Vagina (tissue), 2 donors: ENCODE data around the gene ILDR2. TPM values are rescaled to one million over a fixed set of nuclear protein-coding genes. Genes with fewer than 3 reads are reported as not detected.

Experiments used
- DNase-seq, 2 donors: peaks; one replicate each; pipeline ENCODE4 v3.0.0-alpha.2; 2017; ENCODE audit errors: extremely low spot score in 2 of 2
- H3K27ac ChIP-seq: fragments of 200-600 bp; sonication (generic); one replicate; pipeline ENCODE4 v1.5.1; 2019
- H3K27me3 ChIP-seq: fragments of 200-600 bp; sonication (generic); one replicate; pipeline ENCODE4 v1.5.1; 2019
- H3K36me3 ChIP-seq, 2 donors: fragments of 200-600 bp; sonication (generic); one replicate each; pipeline ENCODE4 v1.5.1; 2017 to 2019
- H3K4me1 ChIP-seq: fragments of 200-600 bp; sonication (generic); one replicate; pipeline ENCODE4 v1.5.1; 2019
- H3K4me3 ChIP-seq, 2 donors: fragments of 200-600 bp; sonication (generic); 1 replicate in 1 of 2; 2 replicates in 1 of 2; pipeline ENCODE4 v1.5.1; 2016 to 2019
- H3K9me3 ChIP-seq: fragments of 200-600 bp; sonication (generic); one replicate; pipeline ENCODE4 v1.5.1; 2019
- POLR2A ChIP-seq, 2 donors: fragments of 450-650 bp; IDR thresholded peaks; one replicate each; pipeline ENCODE4 v1.6.1; 2017; ENCODE audit warnings: antibody characterized with exemption in 2 of 2, mild to moderate bottlenecking in 2 of 2, moderate library complexity in 2 of 2
- POLR2AphosphoS5 ChIP-seq, 2 donors: sonication (generic); formaldehyde crosslinking; IDR thresholded peaks; one replicate each; pipeline ENCODE4 v1.9.0; 2017; ENCODE audit warnings: antibody characterized with exemption in 2 of 2, mild to moderate bottlenecking in 2 of 2, low read depth in 1 of 2; ENCODE audit not compliant: insufficient read depth in 1 of 2
- intact Hi-C: fragments of 100-400 bp; cut with DNase I; formaldehyde crosslinking; loops from one replicate; pipeline ENCODE4 v1.15.1; 2023
- total RNA-seq: library from RNA; depleted of rRNA; stranded (reverse); fragments of >200 nt; gene quantifications from one replicate; pipeline ENCODE4 v1.2.3, GENCODE V29; 2016
- TF ChIP-seq, protein P1 (sequence below), 3 experiments: fragments of 450-650 bp in 2 of 3; fragments of 200-600 bp in 1 of 3; sonication (generic) in 1 of 3; IDR thresholded peaks; one replicate each; pipeline ENCODE4 v1.5.1; 2017 to 2019; ENCODE audit warnings: antibody characterized with exemption in 3 of 3, mild to moderate bottlenecking in 2 of 3, moderate library complexity in 2 of 3

The ILDR2 gene
- total RNA-seq, 1 donor from 2014 or later: 0.25 TPM

DNA sequence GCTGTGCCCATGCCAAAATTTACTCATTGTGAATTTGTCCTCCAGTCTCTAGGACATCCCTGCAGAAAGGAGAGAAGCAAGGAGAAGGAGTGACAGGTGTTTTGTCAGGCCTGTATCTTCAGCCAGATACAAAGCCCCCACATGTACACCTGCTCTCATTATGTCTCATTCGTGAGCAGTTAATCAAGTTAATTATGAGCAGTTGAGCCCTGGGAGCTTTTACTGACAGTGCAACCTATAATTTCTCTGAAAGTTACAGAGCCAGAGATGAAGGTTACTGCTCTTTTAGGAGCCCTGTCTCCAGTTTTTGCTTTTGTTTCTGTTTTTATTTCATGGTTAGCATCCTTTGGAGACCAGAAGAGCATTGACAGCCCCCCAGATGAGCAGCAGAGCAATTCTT is 5.0 kb upstream of the ILDR2 start:
- Histone ChIP-seq H3K36me3 (no peaks in the 10 kb centered on the region), H3K27me3 (no peaks in the 10 kb centered on the region), H3K4me3 (no peak overlapping the region), H3K27ac (no peak overlapping the region), H3K9me3 (no peaks in the 10 kb centered on the region), H3K4me1 (no peaks in the 10 kb centered on the region)
- intact Hi-C loops: no loop called here
- no peak for TF ChIP-seq POLR2A (IDR thresholded peaks at IDR 0.05)
- TF ChIP-seq POLR2AphosphoS5 (IDR thresholded peaks at IDR 0.05; ENCODE audit: insufficient read depth in 1 of 2, low read depth in 1 of 2): no peak
- TF ChIP-seq, protein P1, sequence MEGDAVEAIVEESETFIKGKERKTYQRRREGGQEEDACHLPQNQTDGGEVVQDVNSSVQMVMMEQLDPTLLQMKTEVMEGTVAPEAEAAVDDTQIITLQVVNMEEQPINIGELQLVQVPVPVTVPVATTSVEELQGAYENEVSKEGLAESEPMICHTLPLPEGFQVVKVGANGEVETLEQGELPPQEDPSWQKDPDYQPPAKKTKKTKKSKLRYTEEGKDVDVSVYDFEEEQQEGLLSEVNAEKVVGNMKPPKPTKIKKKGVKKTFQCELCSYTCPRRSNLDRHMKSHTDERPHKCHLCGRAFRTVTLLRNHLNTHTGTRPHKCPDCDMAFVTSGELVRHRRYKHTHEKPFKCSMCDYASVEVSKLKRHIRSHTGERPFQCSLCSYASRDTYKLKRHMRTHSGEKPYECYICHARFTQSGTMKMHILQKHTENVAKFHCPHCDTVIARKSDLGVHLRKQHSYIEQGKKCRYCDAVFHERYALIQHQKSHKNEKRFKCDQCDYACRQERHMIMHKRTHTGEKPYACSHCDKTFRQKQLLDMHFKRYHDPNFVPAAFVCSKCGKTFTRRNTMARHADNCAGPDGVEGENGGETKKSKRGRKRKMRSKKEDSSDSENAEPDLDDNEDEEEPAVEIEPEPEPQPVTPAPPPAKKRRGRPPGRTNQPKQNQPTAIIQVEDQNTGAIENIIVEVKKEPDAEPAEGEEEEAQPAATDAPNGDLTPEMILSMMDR (IDR thresholded peaks at IDR 0.05): no peak
- no peak for DNase-seq

GRCh38 chr1:166978821-166979220 is 3.5 kb upstream of the ILDR2 start:
- Histone ChIP-seq H3K27ac (no peak overlapping the region), H3K9me3 (no peaks in the 10 kb centered on the region), H3K4me3 (no peak overlapping the region), H3K36me3 (no peaks in the 10 kb centered on the region), H3K4me1 (peaks cover 6% of the 10 kb centered on the region), H3K27me3 (no peaks in the 10 kb centered on the region)
- TF ChIP-seq POLR2A (IDR thresholded peaks at IDR 0.05): no peak
- TF ChIP-seq, protein P1 (IDR thresholded peaks at IDR 0.05): no peak
- no peak for TF ChIP-seq POLR2AphosphoS5 (IDR thresholded peaks at IDR 0.05; ENCODE audit: insufficient read depth in 1 of 2, low read depth in 1 of 2)
- no peak for DNase-seq
- intact Hi-C loops: no loop called here

GRCh38 chr1:166977951-166978350 is 2.6 kb upstream of the ILDR2 start:
- H3K36me3 ChIP-seq: no peaks in the 10 kb centered on the region
- no peak for DNase-seq
- peaks cover 6% of the 10 kb centered on the region for H3K4me1 ChIP-seq
- H3K9me3 ChIP-seq: no peaks in the 10 kb centered on the region
- no peak overlapping the region for H3K4me3 ChIP-seq
- no peak overlapping the region for H3K27ac ChIP-seq
- H3K27me3 ChIP-seq: no peaks in the 10 kb centered on the region
- TF ChIP-seq, protein P1 (IDR thresholded peaks at IDR 0.05): no peak
- TF ChIP-seq POLR2AphosphoS5 (IDR thresholded peaks at IDR 0.05; ENCODE audit: insufficient read depth in 1 of 2, low read depth in 1 of 2) (no peak), POLR2A (IDR thresholded peaks at IDR 0.05) (no peak)
- intact Hi-C loops: no loop called here

GRCh38 chr1:166974647-166975345 is 544 bp downstream of the ILDR2 start:
- no peaks in the 10 kb centered on the region for H3K36me3 ChIP-seq
- no peak overlapping the region for H3K27ac ChIP-seq
- intact Hi-C loops: no loop called here
- H3K27me3 ChIP-seq: no peaks in the 10 kb centered on the region
- no peaks in the 10 kb centered on the region for H3K9me3 ChIP-seq
- peaks cover 6% of the 10 kb centered on the region for H3K4me1 ChIP-seq
- peak overlapping the region; percentile 68 to 83 for H3K4me3 ChIP-seq
- DNase-seq: no peak
- TF ChIP-seq, protein P1 (IDR thresholded peaks at IDR 0.05): no peak
- no peak for TF ChIP-seq POLR2AphosphoS5 (IDR thresholded peaks at IDR 0.05; ENCODE audit: insufficient read depth in 1 of 2, low read depth in 1 of 2)

GRCh38 chr1:166972826-166973225 is 2.5 kb downstream of the ILDR2 start:
- no peaks in the 10 kb centered on the region for H3K27me3 ChIP-seq
- H3K4me3 ChIP-seq: no peak overlapping the region
- peaks cover 6% of the 10 kb centered on the region for H3K4me1 ChIP-seq
- H3K36me3 ChIP-seq: no peaks in the 10 kb centered on the region
- intact Hi-C loops: no loop called here
- TF ChIP-seq, protein P1 (IDR thresholded peaks at IDR 0.05): no peak
- no peak overlapping the region for H3K27ac ChIP-seq
- no peak for DNase-seq
- H3K9me3 ChIP-seq: no peaks in the 10 kb centered on the region
